Neuronal stem cell (in vitro differentiated cells): ENCODE measurements around the gene TNRC6B.

Source experiments
- DNase-seq: peaks from one replicate; pipeline ENCODE4 v3.0.0-alpha.2; 2013; ENCODE audit warnings: low spot score
- H2AFZ ChIP-seq: one replicate; pipeline ENCODE4 v1.6.1; 2013; ENCODE audit warnings: mild to moderate bottlenecking, low read length, inconsistent platforms
- H2AK5ac ChIP-seq: 2 replicates; pipeline ENCODE4 v1.6.1; 2013; ENCODE audit warnings: low read depth, mild to moderate bottlenecking, inconsistent platforms, low read length, moderate library complexity, mixed read lengths
- H2BK120ac ChIP-seq: 2 replicates; pipeline ENCODE4 v1.6.1; 2013; ENCODE audit warnings: low read depth, mild to moderate bottlenecking, inconsistent platforms, low read length, moderate library complexity, mixed read lengths
- H2BK12ac ChIP-seq: one replicate; pipeline ENCODE4 v1.6.1; 2013; ENCODE audit warnings: low read length, inconsistent platforms
- H2BK15ac ChIP-seq: 2 replicates; pipeline ENCODE4 v1.6.1; 2013; ENCODE audit warnings: mild to moderate bottlenecking, low read length, inconsistent platforms, mixed read lengths
- H2BK5ac ChIP-seq: one replicate; pipeline ENCODE4 v1.6.1; 2013; ENCODE audit warnings: inconsistent platforms, mild to moderate bottlenecking, low read length, moderate library complexity
- H3K14ac ChIP-seq: one replicate; pipeline ENCODE4 v1.6.1; 2013; ENCODE audit warnings: low read length, inconsistent platforms
- H3K18ac ChIP-seq: 2 replicates; pipeline ENCODE4 v1.6.1; 2013; ENCODE audit warnings: low read length, inconsistent platforms
- H3K23ac ChIP-seq: 2 replicates; pipeline ENCODE4 v1.6.1; 2013; ENCODE audit warnings: low read depth, mild to moderate bottlenecking, mixed read lengths, low read length, inconsistent platforms; ENCODE audit not compliant: poor library complexity
- H3K27ac ChIP-seq: replicated peaks from 3 replicates; pipeline ENCODE4 v1.5.1; 2013; ENCODE audit warnings: low read length, inconsistent platforms
- H3K27me3 ChIP-seq, 3 experiments: 2 replicates each; pipeline ENCODE4 v1.6.1; 2013; ENCODE audit warnings: low read length in 3 of 3, mild to moderate bottlenecking in 2 of 3, inconsistent platforms in 1 of 3, low read depth in 1 of 3, mixed read lengths in 1 of 3, moderate library complexity in 1 of 3; ENCODE audit not compliant: control insufficient read depth in 3 of 3, insufficient read depth in 3 of 3
- H3K36me3 ChIP-seq, 2 donors: replicated peaks in 1 of 2; 2 replicates each; pipeline ENCODE4 v1.6.1; 2013; ENCODE audit warnings: low read length in 2 of 2; ENCODE audit not compliant: control insufficient read depth in 2 of 2, insufficient read depth in 2 of 2
- H3K4ac ChIP-seq: 2 replicates; pipeline ENCODE4 v1.6.1; 2013; ENCODE audit warnings: inconsistent platforms, mild to moderate bottlenecking, low read length, moderate library complexity
- H3K4me1 ChIP-seq, 2 donors: 1 replicate in 1 of 2; 2 replicates in 1 of 2; pipeline ENCODE4 v1.6.1; 2013; ENCODE audit warnings: low read length in 2 of 2, low read depth in 1 of 2; ENCODE audit not compliant: control insufficient read depth in 2 of 2, insufficient read depth in 1 of 2
- H3K4me2 ChIP-seq: one replicate; pipeline ENCODE4 v1.6.1; 2013; ENCODE audit warnings: mild to moderate bottlenecking, low read length, inconsistent platforms; ENCODE audit not compliant: insufficient read depth, poor library complexity, severe bottlenecking
- H3K4me3 ChIP-seq, 2 donors: 2 replicates each; pipeline ENCODE4 v1.5.1; 2013; ENCODE audit warnings: low read length in 2 of 2, mild to moderate bottlenecking in 2 of 2, inconsistent platforms in 1 of 2, moderate library complexity in 1 of 2
- H3K79me1 ChIP-seq: one replicate; pipeline ENCODE4 v1.6.1; 2013; ENCODE audit warnings: low read depth, mild to moderate bottlenecking, inconsistent platforms, low read length, moderate library complexity
- H3K9ac ChIP-seq: one replicate; pipeline ENCODE4 v1.6.1; 2013; ENCODE audit warnings: mild to moderate bottlenecking, low read depth, low read length, inconsistent platforms; ENCODE audit not compliant: poor library complexity
- H3K9me3 ChIP-seq, 2 donors: replicated peaks in 1 of 2; 2 replicates each; pipeline versions ENCODE3 to v1.6.1; 2013; ENCODE audit warnings: low read length in 2 of 2, mild to moderate bottlenecking in 2 of 2, inconsistent platforms in 1 of 2, low read depth in 1 of 2, mixed read lengths in 1 of 2, moderate library complexity in 1 of 2; ENCODE audit not compliant: control insufficient read depth in 2 of 2, insufficient read depth in 1 of 2
- H4K8ac ChIP-seq: one replicate; pipeline ENCODE4 v1.6.1; 2013; ENCODE audit warnings: low read depth, mild to moderate bottlenecking, inconsistent platforms, low read length, moderate library complexity
- H4K91ac ChIP-seq: one replicate; pipeline ENCODE4 v1.6.1; 2013; ENCODE audit warnings: low read length, low read depth, mild to moderate bottlenecking, inconsistent platforms; ENCODE audit not compliant: poor library complexity
- WGBS, 2 donors: extraction: QIAGEN DNeasy Blood & Tissue Kit; methylation state at CpG; one replicate each; pipeline ENCODE4 v1.1.7; 2013; ENCODE audit warnings: missing lambda C conversion rate in 2 of 2, mixed read lengths in 1 of 2; ENCODE audit not compliant: insufficient read length in 2 of 2, insufficient replicate concordance in 1 of 2; ENCODE audit errors: extremely low coverage in 2 of 2; 5-methylcytosine and 5-hydroxymethylcytosine counted together

TNRC6B gene

DNA sequence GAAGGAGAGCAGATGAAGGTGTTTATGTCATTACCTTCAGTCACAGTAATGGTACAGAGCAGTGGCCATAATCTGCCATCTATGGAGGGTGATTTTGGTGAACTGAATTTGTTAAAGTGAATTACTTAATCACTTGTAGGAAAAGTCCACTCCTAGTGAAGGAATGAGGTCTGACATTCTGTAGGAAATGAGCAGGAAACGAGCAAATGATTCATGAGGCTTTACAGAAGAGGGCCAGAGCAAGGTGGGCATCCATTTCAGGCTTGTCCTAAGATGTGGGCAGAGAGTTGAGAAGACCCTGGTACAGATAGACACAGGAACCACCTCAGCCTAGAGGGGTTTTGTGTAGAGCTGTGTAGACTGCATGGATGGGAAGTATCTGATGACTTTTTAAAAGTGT lies 186.7 kb downstream of the TNRC6B start:
- peaks cover 56 to 97% of the 10 kb centered on the region in 2 donors for H3K36me3 ChIP-seq
- no peak for DNase-seq
- H3K27ac ChIP-seq: no peak overlapping the region
- H4K91ac ChIP-seq: no peak overlapping the region
- H3K18ac ChIP-seq: no peak overlapping the region
- H3K4me3 ChIP-seq: no peak overlapping the region
- H2AK5ac ChIP-seq: no peak overlapping the region
- no peak overlapping the region for H2BK120ac ChIP-seq
- no peaks in the 10 kb centered on the region for H3K4me1 ChIP-seq
- no CpG with 5 or more reads among the region's 1 CpG for WGBS, 2 donors
- no peak overlapping the region for H2AFZ ChIP-seq
- H4K8ac ChIP-seq: no peak overlapping the region
- no peak overlapping the region for H3K4me2 ChIP-seq
- H3K27me3 ChIP-seq: no peaks in the 10 kb centered on the region
- no peak overlapping the region for H3K14ac ChIP-seq
- no peak overlapping the region for H3K9ac ChIP-seq
- H2BK5ac ChIP-seq: no peak overlapping the region
- H2BK15ac ChIP-seq: no peak overlapping the region
- H2BK12ac ChIP-seq: no peak overlapping the region
- no peak overlapping the region for H3K23ac ChIP-seq
- no peaks in the 10 kb centered on the region for H3K79me1 ChIP-seq
- peaks cover 0 to 3% of the 10 kb centered on the region in 2 donors for H3K9me3 ChIP-seq
- H3K4ac ChIP-seq: no peak overlapping the region

DNA sequence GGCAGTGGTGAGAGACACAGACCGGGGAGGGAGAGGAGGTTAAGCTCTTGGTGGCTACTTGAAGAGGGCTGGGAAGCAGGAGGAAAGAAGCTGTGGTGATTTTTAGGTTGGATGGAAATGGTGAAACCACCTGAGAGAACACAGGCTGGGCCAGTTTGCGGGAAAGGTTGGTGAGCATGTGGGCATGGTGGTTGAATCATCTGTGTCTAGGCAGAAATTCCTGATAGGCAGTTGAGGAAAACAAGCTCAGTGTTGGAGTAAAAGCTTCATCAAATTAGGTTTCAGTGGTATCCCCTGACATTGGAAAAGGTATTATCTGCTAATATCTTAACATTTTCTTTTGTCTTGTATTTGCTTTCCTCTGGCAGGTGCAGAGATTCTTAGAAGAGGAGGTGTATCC lies 188.3 kb downstream of the TNRC6B start:
- no peak for DNase-seq
- H2BK12ac ChIP-seq: no peak overlapping the region
- no peak overlapping the region for H4K91ac ChIP-seq
- no peak overlapping the region for H3K18ac ChIP-seq
- H3K4me2 ChIP-seq: no peak overlapping the region
- no peak overlapping the region for H4K8ac ChIP-seq
- H2BK120ac ChIP-seq: no peak overlapping the region
- no peak overlapping the region for H2AFZ ChIP-seq
- H3K4me1 ChIP-seq: no peaks in the 10 kb centered on the region
- no CpG with 5 or more reads among the region's 2 CpGs for WGBS, 2 donors
- H3K9me3 ChIP-seq: peaks cover 0 to 3% of the 10 kb centered on the region in 2 donors
- H2BK5ac ChIP-seq: no peak overlapping the region
- peaks cover 2% of the 10 kb centered on the region for H3K79me1 ChIP-seq
- H3K9ac ChIP-seq: no peak overlapping the region
- H3K27me3 ChIP-seq: no peaks in the 10 kb centered on the region
- H3K36me3 ChIP-seq: peaks cover 45 to 85% of the 10 kb centered on the region in 2 donors
- no peak overlapping the region for H2AK5ac ChIP-seq
- no peak overlapping the region for H3K4me3 ChIP-seq
- H2BK15ac ChIP-seq: no peak overlapping the region
- no peak overlapping the region for H3K23ac ChIP-seq
- no peak overlapping the region for H3K4ac ChIP-seq
- no peak overlapping the region for H3K27ac ChIP-seq
- no peak overlapping the region for H3K14ac ChIP-seq

GRCh38 chr22:40367342-40367741 lies 189.6 kb downstream of the TNRC6B start:
- Histone ChIP-seq H3K14ac (no peak overlapping the region), H4K8ac (no peak overlapping the region), H3K4me2 (no peak overlapping the region), H3K4me1 (no peaks in the 10 kb centered on the region), H2BK12ac (no peak overlapping the region), H3K9me3 (peaks cover 0 to 3% of the 10 kb centered on the region in 2 donors), H3K27ac (no peak overlapping the region), H3K9ac (no peak overlapping the region), H3K4me3 (no peak overlapping the region), H3K23ac (no peak overlapping the region), H3K79me1 (peaks cover 2% of the 10 kb centered on the region), H3K27me3 (no peaks in the 10 kb centered on the region), H2BK15ac (no peak overlapping the region), H3K4ac (no peak overlapping the region), H3K18ac (no peak overlapping the region), H2AK5ac (no peak overlapping the region), H3K36me3 (peaks cover 32 to 73% of the 10 kb centered on the region in 2 donors), H2BK120ac (no peak overlapping the region), H2AFZ (no peak overlapping the region), H2BK5ac (no peak overlapping the region), H4K91ac (no peak overlapping the region)
- no peak for DNase-seq
- WGBS, 2 donors: no CpG with 5 or more reads among the region's 6 CpGs

- H4K8ac ChIP-seq: no peak overlapping the region
- H2AK5ac ChIP-seq: no peak overlapping the region
- no peak overlapping the region for H2AFZ ChIP-seq
- no peak overlapping the region for H3K4ac ChIP-seq
- WGBS, 2 donors: no CpG with 5 or more reads among the region's 6 CpGs
- H2BK120ac ChIP-seq: no peak overlapping the region
- H2BK12ac ChIP-seq: no peak overlapping the region
- H3K9ac ChIP-seq: no peak overlapping the region
- no peak for DNase-seq
- no peak overlapping the region for H4K91ac ChIP-seq
- no peak overlapping the region for H3K18ac ChIP-seq
- no peak overlapping the region for H3K4me3 ChIP-seq
- H3K4me1 ChIP-seq: no peaks in the 10 kb centered on the region
- no peak overlapping the region for H2BK5ac ChIP-seq
- H3K14ac ChIP-seq: no peak overlapping the region
- peaks cover 2% of the 10 kb centered on the region for H3K79me1 ChIP-seq
- H3K36me3 ChIP-seq: peaks cover 26 to 73% of the 10 kb centered on the region in 2 donors
- H2BK15ac ChIP-seq: no peak overlapping the region
- H3K4me2 ChIP-seq: no peak overlapping the region
- H3K23ac ChIP-seq: no peak overlapping the region
- H3K9me3 ChIP-seq: peaks cover 0 to 3% of the 10 kb centered on the region in 2 donors
- no peak overlapping the region for H3K27ac ChIP-seq
- H3K27me3 ChIP-seq: no peaks in the 10 kb centered on the region
Observed at GRCh38 chr22:40368016-40368415, 190.3 kb downstream of the TNRC6B start.
